GM23248 (cell line): ENCODE data around the gene ANKRD34C. TPM values are rescaled to one million over a fixed set of nuclear protein-coding genes. Genes with fewer than 3 reads are reported as not detected.

ENCODE experiments used
- DNase-seq: peaks from one replicate; pipeline ENCODE4 v3.0.0-alpha.2; 2015
- H2AFZ ChIP-seq: fragments of 200-600 bp; sonication (generic); 2 replicates; pipeline ENCODE4 v1.6.1; 2016; ENCODE audit warnings: antibody characterized with exemption
- H3F3A ChIP-seq: fragments of 200-600 bp; sonication (generic); 2 replicates; pipeline ENCODE4 v1.6.1; 2016; ENCODE audit warnings: mild to moderate bottlenecking, antibody characterized with exemption, mixed run types; ENCODE audit not compliant: insufficient read depth
- H3K27ac ChIP-seq: fragments of 200-600 bp; sonication (generic); 2 replicates; pipeline ENCODE4 v1.5.1; 2016; ENCODE audit warnings: mild to moderate bottlenecking
- H3K27me3 ChIP-seq: fragments of 200-600 bp; sonication (generic); replicated peaks from 2 replicates; pipeline ENCODE4 v1.6.1; 2016; ENCODE audit warnings: mild to moderate bottlenecking; ENCODE audit not compliant: insufficient read depth
- H3K36me3 ChIP-seq: fragments of 200-600 bp; sonication (generic); 2 replicates; pipeline ENCODE4 v1.6.1; 2016; ENCODE audit warnings: low read depth, mild to moderate bottlenecking
- H3K4me1 ChIP-seq: fragments of 200-600 bp; sonication (generic); 2 replicates; pipeline ENCODE4 v1.6.1; 2016; ENCODE audit warnings: mild to moderate bottlenecking; ENCODE audit not compliant: insufficient read depth
- H3K4me2 ChIP-seq: fragments of 200-600 bp; sonication (generic); one replicate; pipeline ENCODE4 v1.6.1; 2016; ENCODE audit warnings: mild to moderate bottlenecking; ENCODE audit not compliant: unreplicated experiment
- H3K4me3 ChIP-seq: fragments of 200-600 bp; sonication (generic); 2 replicates; pipeline ENCODE4 v1.5.1; 2016; ENCODE audit warnings: mild to moderate bottlenecking
- H3K79me2 ChIP-seq: fragments of 200-600 bp; sonication (generic); 2 replicates; pipeline ENCODE4 v1.6.1; 2016; ENCODE audit warnings: mild to moderate bottlenecking; ENCODE audit not compliant: insufficient read depth
- H3K9ac ChIP-seq: fragments of 200-600 bp; sonication (generic); 2 replicates; pipeline ENCODE4 v1.6.1; 2016; ENCODE audit warnings: mild to moderate bottlenecking
- H3K9me2 ChIP-seq: fragments of 200-600 bp; sonication (generic); 2 replicates; pipeline ENCODE4 v1.6.1; 2016; ENCODE audit warnings: mixed run types, mild to moderate bottlenecking, moderate library complexity; ENCODE audit not compliant: insufficient read depth
- H3K9me3 ChIP-seq: fragments of 200-600 bp; sonication (generic); one replicate; pipeline ENCODE4 v1.6.1; 2017; ENCODE audit warnings: low read depth
- H4K20me1 ChIP-seq: fragments of 200-600 bp; sonication (generic); 2 replicates; pipeline ENCODE4 v1.6.0; 2016; ENCODE audit not compliant: insufficient read depth
- EZH2 ChIP-seq: fragments of 200-600 bp; sonication (generic); IDR thresholded peaks from 2 replicates; pipeline ENCODE4 v1.6.1; 2018; ENCODE audit warnings: antibody characterized with exemption, mild to moderate bottlenecking; ENCODE audit not compliant: insufficient read depth, poor library complexity, severe bottlenecking
- EZH2phosphoT487 ChIP-seq: fragments of 200-600 bp; sonication (generic); IDR thresholded peaks from 2 replicates; pipeline ENCODE4 v1.6.1; 2018; ENCODE audit warnings: antibody characterized with exemption, moderate library complexity, mild to moderate bottlenecking, low read depth; ENCODE audit not compliant: insufficient read depth
- WGBS, 2 experiments: methylation state at CpG; one replicate each; pipeline ENCODE4 v1.1.6; 2015 to 2017; ENCODE audit warnings: low lambda C conversion rate in 2 of 2, low coverage in 1 of 2; ENCODE audit errors: missing lambda C conversion rate in 2 of 2; 5-methylcytosine and 5-hydroxymethylcytosine counted together
- in situ Hi-C: fragments of 300-500 bp; cut with MboI; formaldehyde crosslinking; loops from 2 replicates; pipeline ENCODE4 v1.15.0; 2020
- polyA plus RNA-seq: library from polyadenylated mRNA; unstranded; fragments of >200 nt; fragmentation: Nextera tagmentation; extraction: Ambion mirVana; gene quantifications from 2 replicates; pipeline ENCODE4 v1.2.1, GENCODE V29; 2016
- total RNA-seq: library from RNA; depleted of rRNA; stranded (reverse); fragments of >200 nt; shearing (Covaris generic); gene quantifications from 2 replicates; pipeline ENCODE4 v1.2.3, GENCODE V29; 2014

Gene ANKRD34C
- total and polyA plus RNA-seq, 2 experiments from 2014 or later = not detected

DNA sequence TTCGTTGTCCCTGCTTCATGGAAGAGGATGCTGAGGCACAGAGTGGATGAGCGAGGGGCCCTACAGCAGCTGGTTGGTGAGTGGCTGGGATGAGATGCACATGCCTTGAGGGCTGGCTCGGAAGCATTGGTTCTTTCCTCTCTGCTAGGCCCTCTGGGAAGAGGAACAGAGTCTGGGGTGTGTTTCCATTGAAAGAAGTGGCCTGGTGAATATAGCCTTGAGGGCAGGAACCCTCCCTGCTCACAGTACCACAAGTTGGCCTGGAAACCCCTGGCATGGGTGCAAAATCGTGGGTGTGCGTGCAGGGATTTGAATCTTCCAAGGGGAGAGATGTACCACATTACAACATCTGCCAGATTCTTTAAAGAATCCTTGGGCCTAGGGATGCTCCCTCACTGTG lies 37.6 kb upstream of the ANKRD34C start:
- TF ChIP-seq EZH2 (no peak), EZH2phosphoT487 (no peak)
- H3K4me1 ChIP-seq = no peaks in the 10 kb centered on the region
- no peak overlapping the region for H2AFZ ChIP-seq
- no peak overlapping the region for H3K4me3 ChIP-seq
- H4K20me1 ChIP-seq = no peaks in the 10 kb centered on the region
- in situ Hi-C loops = no loop called here
- H3K9me3 ChIP-seq = no peaks in the 10 kb centered on the region
- no peaks in the 10 kb centered on the region for H3K36me3 ChIP-seq
- 0 out of 2 replicates have a peak, but pooled peaks cover 6% of the 10 kb centered on the region for H3K27me3 ChIP-seq
- H3K27ac ChIP-seq = no peak overlapping the region
- no peaks in the 10 kb centered on the region for H3K9me2 ChIP-seq
- no peak overlapping the region for H3K9ac ChIP-seq
- no peaks in the 10 kb centered on the region for H3K79me2 ChIP-seq
- H3F3A ChIP-seq = no peaks in the 10 kb centered on the region
- no peak overlapping the region for H3K4me2 ChIP-seq
- DNase-seq = no peak
- 34 to 38% methylated on average over 5 of the region's 5 CpGs for WGBS, 2 experiments

DNA sequence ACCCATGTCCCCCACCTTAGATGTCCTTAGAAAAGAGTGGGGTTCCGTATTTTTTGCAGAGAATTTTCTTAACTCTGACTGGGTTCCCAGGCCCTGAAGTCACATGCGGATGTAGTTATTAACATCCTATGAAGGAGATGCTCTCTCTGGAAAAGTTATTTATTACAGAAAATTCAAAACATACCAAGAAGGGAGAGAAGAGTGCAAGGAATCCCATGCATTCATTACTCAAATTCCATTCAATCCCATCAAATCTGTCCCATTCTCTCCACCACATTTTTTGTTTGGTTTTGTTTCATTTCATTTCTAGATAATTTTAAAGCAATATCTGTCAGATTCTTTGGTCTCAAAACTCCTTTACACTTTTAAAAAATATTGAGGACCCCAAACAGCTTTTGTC lies 34.3 kb upstream of the ANKRD34C start:
- Histone ChIP-seq H3K27ac (no peak overlapping the region), H3F3A (no peaks in the 10 kb centered on the region), H3K36me3 (no peaks in the 10 kb centered on the region), H3K9me2 (no peaks in the 10 kb centered on the region), H3K9me3 (no peaks in the 10 kb centered on the region), H3K4me1 (no peaks in the 10 kb centered on the region), H3K4me2 (no peak overlapping the region), H2AFZ (no peak overlapping the region), H3K27me3 (0 out of 2 replicates have a peak, but pooled peaks cover 7% of the 10 kb centered on the region), H3K4me3 (no peak overlapping the region), H3K9ac (no peak overlapping the region), H4K20me1 (no peaks in the 10 kb centered on the region), H3K79me2 (no peaks in the 10 kb centered on the region)
- no peak for DNase-seq
- in situ Hi-C loops = no loop called here
- TF ChIP-seq EZH2 = no peak
- no peak for TF ChIP-seq EZH2phosphoT487
- 13 to 15% methylated on average over 2 of the region's 2 CpGs for WGBS, 2 experiments

DNA sequence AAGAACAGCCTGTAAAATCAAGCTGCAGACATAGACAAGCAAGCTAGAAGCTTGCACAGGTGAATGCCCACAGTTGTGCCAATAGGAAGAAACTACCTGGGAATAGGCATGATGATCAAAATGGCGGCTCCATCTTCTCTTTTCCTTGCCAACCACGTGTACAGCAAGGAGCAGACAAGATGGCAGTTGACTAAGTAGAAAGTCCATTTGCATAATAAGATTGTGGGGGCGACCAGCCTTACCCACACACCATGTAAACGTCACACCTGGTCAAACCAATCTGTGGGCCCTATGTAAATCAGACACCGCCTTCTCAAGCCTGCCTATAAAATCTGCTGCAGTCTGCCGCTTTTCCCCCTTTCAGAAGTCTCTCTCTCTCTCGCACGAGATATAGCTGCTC lies 25.1 kb upstream of the ANKRD34C start:
- no peaks in the 10 kb centered on the region for H3K4me1 ChIP-seq
- no peaks in the 10 kb centered on the region for H3K27me3 ChIP-seq
- no peaks in the 10 kb centered on the region for H3K79me2 ChIP-seq
- in situ Hi-C loops = no loop called here
- TF ChIP-seq EZH2 = no peak
- no peak overlapping the region for H3K9ac ChIP-seq
- DNase-seq = no peak
- no peak overlapping the region for H3K4me3 ChIP-seq
- WGBS, 2 experiments = 25 to 32% methylated on average over 8 of the region's 8 CpGs
- no peak overlapping the region for H3K27ac ChIP-seq
- H3K9me3 ChIP-seq = no peaks in the 10 kb centered on the region
- H3K9me2 ChIP-seq = no peaks in the 10 kb centered on the region
- no peaks in the 10 kb centered on the region for H3F3A ChIP-seq
- no peak overlapping the region for H2AFZ ChIP-seq
- no peaks in the 10 kb centered on the region for H4K20me1 ChIP-seq
- H3K36me3 ChIP-seq = no peaks in the 10 kb centered on the region
- no peak overlapping the region for H3K4me2 ChIP-seq

DNA sequence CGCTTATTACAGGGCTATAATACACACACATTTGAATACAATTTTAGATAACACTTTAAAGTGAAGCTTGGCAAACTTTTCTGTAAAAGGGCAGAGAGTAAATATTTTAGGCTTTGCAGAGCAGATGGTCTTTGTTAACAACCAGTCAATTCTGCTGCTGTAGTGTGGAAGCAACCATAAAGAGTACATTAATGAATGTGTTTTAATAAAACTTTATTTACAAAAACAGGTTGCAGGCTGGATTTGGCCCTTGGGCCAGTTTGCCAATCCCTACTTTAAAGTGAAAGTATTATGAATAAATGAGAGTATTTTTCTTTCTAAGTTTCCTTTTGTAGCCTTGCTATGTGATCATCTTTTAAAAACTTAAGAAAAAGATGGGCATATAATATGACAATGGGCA lies 20.7 kb upstream of the ANKRD34C start:
- H3K79me2 ChIP-seq = no peaks in the 10 kb centered on the region
- no peaks in the 10 kb centered on the region for H3K27me3 ChIP-seq
- no peaks in the 10 kb centered on the region for H3K36me3 ChIP-seq
- DNase-seq = no peak
- no peak overlapping the region for H2AFZ ChIP-seq
- no peaks in the 10 kb centered on the region for H3K4me1 ChIP-seq
- no peak overlapping the region for H3K4me2 ChIP-seq
- in situ Hi-C loops = no loop called here
- no peaks in the 10 kb centered on the region for H3F3A ChIP-seq
- no peak for TF ChIP-seq EZH2phosphoT487
- H3K9me3 ChIP-seq = no peaks in the 10 kb centered on the region
- no peak overlapping the region for H3K4me3 ChIP-seq
- H3K27ac ChIP-seq = no peak overlapping the region
- no peak overlapping the region for H3K9ac ChIP-seq
- H3K9me2 ChIP-seq = no peaks in the 10 kb centered on the region
- 45 to 75% methylated on average over 1 of the region's 1 CpG for WGBS, 2 experiments
- H4K20me1 ChIP-seq = no peaks in the 10 kb centered on the region

DNA sequence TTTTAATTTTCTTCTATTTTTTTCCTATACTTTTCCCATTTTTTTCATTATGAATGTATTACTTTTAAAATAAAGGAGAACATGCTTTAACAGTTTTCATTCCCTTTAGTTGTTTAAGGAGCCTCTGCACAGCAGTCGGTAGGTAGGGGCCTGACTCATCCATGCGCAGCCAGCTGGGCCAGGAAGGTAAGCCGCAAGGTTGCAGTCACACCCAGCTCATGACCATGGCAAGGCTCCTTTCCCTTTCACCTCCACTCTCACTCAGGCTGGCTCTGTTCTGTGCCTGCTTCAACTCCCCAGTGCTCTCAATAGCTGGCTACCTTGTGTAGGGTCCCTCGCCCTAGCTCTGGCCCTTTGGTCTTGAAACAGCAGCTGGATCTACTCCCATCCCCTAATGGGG lies 17.4 kb upstream of the ANKRD34C start:
- Histone ChIP-seq H3K4me2 (no peak overlapping the region), H3K9me2 (no peaks in the 10 kb centered on the region), H3K4me1 (no peaks in the 10 kb centered on the region), H3K9me3 (no peaks in the 10 kb centered on the region), H3F3A (no peaks in the 10 kb centered on the region), H3K36me3 (no peaks in the 10 kb centered on the region), H3K4me3 (no peak overlapping the region), H3K27ac (no peak overlapping the region), H3K27me3 (no peaks in the 10 kb centered on the region; the same call in 1 of the 2 replicates), H2AFZ (no peak overlapping the region), H4K20me1 (no peaks in the 10 kb centered on the region), H3K9ac (no peak overlapping the region), H3K79me2 (no peaks in the 10 kb centered on the region)
- TF ChIP-seq EZH2phosphoT487 = no peak
- no peak for TF ChIP-seq EZH2
- 70 to 72% methylated on average over 4 of the region's 4 CpGs for WGBS, 2 experiments
- in situ Hi-C loops = no loop called here
- DNase-seq = no peak
